HG02763 (cell line): ENCODE measurements around the gene ITGA11.
"Not testable (repeated sequence)": the region's sequence is repeated elsewhere in the genome, so short reads cannot be mapped to it uniquely, and the experiment has no call there.

Experiments used
- ATAC-seq: cut with Tn5 transposase; IDR thresholded peaks from one replicate; pipeline ENCODE4 v1.9.1; 2021; ENCODE audit warnings: mild to moderate bottlenecking, moderate library complexity; ENCODE audit not compliant: unreplicated experiment

ITGA11 gene

DNA sequence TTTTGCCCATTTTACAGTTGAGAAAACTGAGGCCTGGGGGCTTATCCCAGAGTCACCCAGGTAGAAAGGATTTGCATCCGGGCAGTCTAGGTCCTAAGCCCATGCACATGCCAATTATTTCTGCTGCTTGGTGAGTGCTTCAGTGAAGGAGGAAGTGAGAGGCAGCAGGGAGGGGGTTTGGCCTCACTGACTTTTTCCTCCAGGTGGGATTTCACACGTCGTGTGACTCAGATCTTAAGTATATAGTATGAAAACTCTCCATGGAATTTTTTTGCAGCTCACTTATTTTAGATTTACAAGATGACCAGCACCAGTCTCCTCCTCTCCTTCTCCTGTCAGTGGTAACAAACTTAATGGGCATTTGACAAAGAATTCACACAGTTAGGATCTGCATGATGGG lies 4.6 kb downstream of the ITGA11 start:
- ATAC-seq: no peak

DNA sequence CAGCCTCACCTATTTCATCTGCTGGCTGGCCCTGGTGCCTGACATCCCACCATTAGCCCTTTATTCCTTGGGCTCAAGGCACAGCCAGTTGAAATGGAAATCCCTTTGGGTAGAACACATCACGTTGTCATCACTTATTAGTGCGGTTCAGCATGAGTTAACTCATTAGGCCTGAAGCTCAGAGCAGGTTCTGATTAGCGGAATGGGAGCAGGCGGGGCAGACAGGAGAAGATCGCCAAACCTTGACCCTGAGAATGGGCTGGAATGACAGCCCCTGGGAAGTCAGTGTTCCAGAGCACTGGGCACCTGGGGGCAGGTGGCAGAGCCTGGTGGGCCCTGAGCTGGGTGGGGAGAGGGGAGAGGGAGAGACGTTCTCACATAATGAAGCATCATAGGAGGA lies 5.8 kb downstream of the ITGA11 start:
- no peak for ATAC-seq

DNA sequence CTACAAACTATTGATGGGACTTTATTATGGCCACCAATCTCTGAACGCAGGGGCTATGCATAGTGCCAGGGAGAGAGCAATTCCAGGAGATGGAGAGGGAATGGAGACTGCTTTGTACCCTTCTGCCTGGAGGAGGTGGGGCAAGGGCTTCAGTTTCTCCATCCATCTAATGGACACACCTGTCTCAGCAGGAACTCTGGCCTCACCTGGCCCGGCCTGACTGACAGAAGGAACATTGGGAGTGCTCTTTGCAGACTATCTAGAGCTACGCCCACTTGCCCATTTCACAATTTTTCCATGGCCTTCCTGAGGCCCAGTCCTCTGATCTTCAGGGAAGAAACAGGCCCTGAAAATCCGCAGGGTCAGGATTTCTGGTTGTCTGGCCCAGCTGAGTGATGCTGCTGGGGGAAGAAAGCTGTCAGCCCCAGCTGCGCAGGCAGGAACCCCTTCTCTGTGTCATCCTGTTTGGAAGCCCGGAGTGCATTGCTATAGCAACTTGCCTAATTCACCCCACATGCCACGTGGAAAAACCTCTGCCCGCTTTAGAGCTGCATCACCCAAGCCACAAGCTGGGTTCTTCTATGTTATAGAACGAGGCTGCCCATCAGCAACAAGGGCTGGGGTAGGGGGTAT lies 6.4 kb downstream of the ITGA11 start:
- ATAC-seq: no peak

DNA sequence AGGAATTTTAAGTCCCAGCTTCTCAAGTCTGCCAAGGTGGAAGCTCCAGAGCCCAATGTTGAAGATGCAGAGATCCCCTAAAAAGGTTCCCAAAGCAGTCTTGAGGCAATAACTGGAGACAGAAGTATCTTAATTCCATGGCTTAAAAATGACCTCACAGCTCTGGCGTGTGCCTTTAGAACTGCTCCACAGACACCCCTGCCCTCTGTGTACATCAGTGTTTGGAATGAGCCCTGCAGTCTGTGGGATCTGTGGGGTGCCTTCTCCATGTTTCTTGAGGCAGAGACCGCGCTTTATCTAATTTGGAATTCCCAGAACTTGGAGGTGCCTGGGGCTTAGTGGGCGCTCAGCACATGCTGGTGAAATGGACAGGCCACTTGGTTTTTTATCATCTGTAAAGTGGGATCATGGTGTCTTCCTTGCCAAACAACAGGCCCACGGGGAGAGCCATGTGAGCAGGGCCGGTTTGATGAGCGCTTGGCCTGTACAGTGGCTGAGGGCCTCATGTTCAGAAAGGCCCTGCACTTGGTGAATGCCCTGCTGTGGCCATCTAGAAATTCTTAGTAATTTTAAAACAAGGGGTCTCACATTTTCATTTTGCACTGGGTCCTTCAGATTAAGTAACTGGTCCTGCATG lies 7.1 kb downstream of the ITGA11 start:
- ATAC-seq: no peak

DNA sequence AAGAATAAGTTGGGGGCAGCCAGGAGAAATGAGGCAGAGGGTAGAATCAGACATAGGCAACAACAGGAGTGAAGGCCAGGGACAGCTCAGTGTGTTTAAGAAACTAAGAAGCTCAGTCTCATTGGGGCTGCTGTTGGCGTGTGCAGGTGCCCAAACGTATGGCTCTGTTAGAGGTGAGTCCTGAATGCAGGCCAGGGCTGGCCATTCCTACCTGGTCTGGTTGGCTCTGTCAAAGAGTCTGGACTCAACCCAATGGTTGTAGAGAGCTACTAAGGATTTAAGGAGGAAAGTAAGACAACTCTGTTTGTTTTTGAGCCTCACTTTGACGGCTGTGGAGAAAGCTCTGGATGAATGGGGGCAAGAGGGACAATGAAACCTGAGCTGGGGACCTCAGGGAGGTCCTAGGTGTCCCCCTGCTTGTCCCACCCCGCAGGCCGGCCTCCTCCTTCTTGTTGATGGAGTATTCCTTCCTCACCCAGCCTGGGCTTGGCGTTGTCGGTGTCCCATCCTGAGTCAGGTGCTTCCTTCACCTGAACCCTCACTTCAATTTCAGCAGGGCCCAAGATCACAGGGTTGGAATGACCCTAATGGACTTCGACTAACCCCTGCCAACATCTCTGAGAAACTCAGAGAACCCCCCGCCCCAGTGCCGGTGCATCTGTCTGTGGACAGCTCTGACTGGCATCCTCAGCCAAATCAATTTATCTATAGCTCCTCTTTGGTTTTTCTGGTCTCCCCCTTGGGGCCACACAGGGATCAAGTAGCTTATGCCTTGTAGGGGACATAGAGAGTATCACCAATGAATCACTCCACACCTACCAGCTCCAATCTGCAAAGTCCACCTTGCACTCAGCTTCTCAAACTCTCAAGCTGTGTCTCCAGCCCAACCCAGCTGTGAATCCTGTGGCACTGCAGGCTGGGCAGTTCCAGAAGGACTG lies 8.3 kb downstream of the ITGA11 start:
- no peak for ATAC-seq

DNA sequence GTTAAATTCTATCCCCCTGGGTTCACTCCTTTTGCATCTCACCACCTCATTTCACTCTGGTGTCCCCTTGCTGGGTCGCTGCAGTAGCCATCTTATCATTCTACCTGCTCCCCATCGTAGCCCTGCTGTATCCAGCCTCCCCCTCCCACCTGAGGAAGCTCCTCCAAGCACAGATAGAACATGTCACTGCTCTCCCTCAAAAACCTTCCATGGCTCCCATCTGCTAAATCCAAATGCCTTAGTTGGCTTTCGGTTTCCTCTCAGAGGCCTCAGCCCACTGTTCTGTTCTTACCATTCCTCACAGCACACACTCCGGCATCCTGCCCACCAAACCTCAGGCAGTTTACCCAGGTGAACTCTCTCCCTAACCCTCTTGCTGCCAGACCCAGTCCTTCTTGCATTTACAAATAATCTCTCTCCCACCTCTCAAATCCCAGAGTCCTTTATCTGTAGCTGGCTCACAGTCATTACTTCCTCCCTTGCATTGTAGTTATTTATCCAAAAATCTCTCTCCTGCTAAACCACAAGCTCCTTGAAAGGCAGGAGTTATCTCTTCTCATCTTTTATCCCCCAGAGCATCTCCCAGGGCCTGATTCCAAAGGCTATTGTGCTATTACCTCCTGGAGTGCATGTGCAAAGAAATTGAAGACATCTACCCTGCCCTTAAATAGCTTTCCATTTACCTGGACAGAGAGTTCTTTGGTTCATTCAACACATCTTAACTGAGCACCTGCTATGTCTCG lies 9.4 kb downstream of the ITGA11 start:
- not testable (repeated sequence) for ATAC-seq

DNA sequence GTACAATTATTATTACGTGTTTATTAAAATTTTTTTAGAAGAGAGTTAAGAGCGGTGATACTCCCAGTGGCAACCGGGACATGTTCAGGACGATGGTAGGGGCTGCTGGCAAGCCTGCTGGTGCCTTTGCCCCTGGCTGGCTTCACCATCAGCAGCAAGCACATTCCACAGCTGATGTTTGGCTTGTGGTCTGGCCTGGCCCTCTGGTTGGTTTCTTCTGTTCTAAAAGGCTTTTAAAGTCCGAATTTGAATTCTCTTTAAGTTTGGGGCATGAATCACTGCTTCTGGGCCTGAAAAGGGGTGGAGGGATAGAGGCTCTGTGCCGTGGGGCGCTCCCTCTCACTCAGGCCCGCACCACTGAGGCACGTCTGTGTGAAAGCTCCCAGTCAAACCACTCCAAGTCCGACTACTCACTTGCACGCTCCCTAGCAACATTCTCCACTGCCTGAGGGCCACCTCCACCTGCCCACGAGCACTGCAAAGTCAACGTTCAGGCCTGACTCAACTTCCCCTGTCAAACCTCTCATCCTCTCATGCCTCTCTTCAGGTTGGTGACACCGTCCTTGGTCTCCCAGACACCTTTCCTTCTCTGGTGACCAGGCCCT lies 10.1 kb downstream of the ITGA11 start:
- ATAC-seq: no peak

DNA sequence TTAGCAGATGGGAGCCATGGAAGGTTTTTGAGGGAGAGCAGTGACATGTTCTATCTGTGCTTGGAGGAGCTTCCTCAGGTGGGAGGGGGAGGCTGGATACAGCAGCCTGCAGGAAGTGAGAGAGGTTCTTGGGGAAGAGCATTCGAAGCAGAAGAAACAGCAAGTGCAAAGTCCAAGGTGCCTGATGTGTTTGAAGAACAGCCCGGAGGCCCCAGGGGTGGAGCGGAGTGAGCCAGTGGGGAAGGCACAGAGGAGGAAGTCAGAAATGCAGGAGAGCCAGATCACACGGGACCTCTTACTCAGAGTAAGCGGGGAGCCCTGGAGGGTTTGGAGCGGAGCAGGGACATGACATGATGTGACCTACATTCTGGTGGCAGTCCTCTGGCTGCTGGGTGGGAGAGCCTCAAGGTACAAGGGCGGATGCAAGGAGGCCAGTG lies 10.8 kb downstream of the ITGA11 start:
- ATAC-seq: no peak

DNA sequence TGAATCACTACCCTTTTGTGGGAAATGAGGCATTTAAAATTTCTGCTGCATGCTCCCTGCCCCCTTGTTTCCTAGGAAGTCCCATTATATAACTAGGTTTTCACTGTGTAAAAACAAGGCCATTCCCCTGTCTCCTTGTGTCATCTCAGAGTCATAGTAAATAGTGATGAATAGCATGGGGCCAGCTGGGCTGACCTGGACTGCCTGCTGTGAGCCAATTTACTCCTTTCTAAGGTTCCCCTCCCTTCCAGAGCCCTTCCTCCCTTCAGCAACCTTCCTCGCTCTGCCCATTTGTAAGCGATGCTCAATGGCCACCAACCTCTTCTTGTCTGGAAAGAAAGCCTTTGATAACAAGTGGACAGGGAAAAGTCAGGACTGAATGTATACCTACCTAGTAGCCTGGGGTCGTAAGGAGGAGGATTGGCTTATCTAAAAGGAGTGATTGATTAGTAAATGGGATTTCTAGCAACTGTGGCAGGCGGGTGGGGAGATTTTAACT lies 11.7 kb downstream of the ITGA11 start:
- ATAC-seq: no peak

DNA sequence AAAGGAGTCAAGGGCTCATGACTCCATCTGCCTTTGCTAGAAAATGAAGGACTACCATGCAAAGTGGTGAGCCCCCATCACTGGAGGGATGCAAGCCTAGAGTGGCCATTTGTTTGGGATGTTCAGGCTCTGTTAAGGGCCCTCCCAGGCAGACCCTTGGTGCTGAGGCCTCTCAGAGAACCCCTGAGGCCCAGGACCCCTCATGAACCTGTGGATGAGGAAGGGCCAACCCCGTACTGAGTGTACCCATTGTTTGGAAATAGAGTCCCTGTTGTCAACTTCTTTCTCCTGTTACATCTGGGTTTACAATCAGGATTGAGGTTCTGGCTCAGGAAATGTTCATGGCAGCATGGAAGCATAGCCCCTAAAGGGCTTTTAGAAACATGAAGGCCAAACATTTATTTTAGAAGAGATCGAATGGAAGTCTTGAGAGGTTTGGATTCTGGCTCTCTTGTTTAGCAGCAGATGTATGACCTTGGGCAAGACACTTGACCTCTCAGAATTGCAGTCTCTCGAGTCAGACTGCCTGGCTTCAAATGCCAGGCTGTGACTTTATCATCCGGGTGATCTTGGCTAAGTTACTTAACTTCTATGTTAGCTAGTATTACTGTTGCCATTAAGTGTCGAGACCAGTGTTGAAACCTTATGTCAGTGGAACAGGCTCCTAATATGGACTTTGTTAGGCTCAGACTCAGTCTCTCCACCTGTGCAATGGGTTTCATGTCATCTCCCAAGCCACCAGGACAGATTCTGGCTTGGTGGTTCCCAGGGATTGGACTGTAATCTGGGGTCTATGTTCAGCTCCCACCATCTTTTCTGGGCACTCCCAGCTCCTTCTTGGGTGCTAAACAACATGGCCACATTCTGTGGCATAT lies 12.4 kb downstream of the ITGA11 start:
- no peak for ATAC-seq

DNA sequence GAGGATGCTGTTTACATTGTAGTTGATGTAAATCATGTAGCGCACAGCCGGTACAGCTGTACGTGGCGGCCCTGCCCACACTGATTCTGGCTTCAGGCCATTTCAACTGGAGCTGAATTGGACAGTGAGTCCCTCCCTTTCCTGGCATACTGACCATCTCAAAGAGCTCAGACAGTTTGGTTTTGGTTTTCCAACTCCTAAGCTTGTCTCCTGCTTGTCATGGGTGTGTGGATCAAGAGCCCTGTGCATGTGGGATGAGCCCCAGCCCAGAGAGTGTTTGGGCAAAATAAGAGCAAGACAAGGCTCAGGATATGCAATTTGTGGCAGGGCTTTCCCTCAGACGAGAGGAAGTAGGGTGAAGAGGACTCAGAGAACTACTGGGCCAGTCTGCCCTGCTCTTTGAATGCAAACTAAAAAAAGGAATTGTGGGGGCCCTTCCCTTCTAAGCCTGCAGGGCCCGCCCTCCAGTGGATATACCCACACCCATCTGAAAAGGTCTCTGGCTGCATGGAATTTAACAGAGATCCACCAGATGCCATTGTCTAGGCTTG lies 13.3 kb downstream of the ITGA11 start:
- no peak for ATAC-seq

DNA sequence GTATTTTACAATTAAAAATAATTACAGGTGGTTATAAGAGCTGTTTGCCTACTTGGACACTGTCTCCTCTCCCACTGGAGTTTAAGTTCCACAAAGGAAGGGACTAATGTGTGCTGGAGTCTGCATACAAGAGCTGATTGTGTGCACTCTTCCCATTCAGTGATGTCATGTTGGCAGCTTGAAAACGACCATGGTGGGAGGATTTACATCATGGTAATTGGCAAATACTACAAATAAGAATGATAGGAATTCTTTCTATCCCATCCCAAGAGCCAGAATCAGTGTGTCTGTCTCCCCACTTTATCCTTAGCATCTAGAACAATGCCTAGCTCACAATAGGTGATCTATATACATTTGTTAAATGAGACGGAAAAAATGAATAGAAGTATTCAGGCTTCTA lies 14.1 kb downstream of the ITGA11 start:
- ATAC-seq: no peak

DNA sequence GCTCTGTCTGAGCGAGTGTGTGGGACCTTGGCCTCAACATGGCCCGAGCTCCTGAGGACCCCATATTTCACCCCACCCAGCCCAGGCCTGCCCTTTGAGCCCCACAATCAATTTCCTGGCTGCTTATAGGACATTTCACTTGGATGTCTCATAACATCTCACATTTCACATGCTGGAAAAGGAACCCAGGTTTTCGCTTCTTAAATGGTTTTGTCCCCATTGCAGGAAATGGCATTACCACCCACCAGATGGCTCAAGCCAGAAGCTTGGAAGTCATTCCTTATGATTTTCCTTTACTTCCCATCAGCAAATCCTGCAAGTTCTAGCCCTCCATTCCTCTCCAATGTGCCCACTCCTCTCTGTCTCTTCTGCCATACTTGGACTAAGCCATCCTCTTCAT lies 14.9 kb downstream of the ITGA11 start:
- no peak for ATAC-seq

DNA sequence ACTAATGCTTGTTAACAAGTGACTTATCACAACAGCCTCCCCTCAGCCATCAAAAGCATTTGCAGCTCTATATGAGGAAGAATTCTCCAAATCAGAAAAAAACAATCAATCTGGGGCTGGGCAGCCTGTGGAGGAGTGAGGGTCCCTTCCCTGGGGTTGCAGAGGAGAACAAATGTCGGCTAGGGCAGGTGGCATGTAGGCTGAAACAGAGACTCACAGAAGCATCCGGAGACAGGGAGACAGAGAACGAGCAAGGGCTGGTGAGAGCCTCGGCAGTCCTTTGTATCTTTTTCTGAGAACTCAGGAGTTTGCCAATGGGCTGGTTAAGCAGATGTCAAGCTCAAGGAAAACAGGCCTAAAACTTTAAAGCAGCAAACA lies 15.8 kb downstream of the ITGA11 start:
- no peak for ATAC-seq

DNA sequence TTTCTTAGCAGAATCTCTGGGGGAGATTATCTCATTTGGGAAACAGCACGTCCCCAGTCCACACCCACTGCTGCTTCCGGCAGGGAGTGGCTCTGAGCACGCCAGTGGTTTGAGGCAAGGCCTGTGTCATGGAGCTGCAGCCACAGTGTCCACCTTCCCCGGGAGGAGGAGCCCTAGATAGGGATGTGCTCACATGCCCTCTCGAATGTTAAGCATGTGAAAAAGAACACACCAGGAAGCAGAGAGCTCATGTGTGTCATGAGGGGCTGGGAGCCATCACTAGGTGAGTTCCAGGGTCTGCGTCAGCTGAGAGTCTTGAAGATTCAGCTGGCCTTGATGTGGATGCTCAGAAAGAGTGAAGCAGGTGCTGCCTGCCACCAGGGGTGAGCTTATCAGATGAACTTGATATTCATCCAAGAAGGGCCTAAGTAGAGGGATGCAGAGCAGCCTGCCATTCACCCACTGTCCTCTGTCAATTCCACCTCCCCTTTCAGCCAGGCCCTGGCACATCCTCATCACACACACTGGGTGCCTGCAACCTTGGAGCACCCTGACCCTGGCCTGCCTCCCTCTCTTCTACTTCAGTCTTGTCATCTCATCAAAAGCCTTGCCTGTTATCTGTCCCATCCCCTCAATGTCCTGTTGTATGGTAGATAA lies 16.3 kb downstream of the ITGA11 start:
- ATAC-seq: no peak

DNA sequence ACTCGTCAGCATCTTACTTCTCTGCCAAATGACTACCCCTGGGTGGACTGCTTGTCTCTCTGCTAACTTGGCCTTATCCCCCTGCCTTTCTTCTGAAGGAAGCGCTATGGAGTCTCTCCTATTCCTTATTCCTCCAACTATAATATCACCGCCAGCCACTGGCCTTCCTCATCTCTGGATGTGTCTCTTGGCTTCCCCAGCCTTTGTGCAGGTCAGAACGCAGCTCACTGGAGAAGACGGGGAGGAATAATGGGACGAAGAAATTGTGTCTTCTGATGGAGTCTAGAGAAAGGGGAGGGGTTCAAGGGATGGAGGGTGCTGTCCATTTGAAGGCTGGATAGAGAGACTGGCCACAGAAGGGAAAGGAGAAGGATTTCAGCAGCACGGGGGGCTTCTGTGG lies 16.9 kb downstream of the ITGA11 start:
- no peak for ATAC-seq

DNA sequence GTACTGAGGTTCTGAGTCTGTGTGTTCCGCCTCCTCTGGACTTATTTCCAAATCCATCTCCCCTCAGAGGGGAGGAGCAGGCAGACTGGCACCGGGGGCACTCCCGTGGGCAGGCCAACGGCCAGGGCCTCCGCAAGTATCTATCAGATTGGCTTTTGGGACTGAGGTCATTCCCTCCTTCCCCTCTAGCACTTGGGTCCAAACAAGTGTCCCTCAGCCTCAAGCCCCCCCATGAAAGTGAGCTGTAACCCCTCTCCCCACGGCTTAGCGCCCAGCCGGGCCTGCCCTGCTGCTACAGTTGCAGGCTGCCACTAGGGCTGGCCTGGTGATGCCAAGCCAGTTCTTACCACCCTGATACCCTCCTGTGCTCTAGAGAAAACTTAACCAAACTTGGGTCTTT lies 17.4 kb downstream of the ITGA11 start:
- no peak for ATAC-seq

DNA sequence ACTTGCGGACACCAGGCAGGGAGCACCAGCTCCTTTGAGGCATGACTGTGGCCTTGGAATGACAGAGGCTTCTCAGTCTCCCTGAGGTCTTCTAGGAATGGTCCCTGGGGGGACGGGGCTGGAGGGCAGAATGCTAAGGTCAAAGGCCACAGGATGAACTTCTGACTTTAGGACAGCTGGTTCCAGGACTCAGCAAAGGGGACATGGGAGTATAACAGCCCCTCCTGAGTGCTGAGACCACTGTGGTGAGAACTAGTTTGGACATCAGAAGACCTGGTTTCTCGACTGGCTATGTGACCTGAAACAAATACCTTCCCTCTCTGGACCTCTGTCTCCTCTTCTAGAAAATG lies 17.8 kb downstream of the ITGA11 start:
- ATAC-seq: no peak
